GM12891 (cell line): ENCODE results near the gene DTD1.

Source experiments
- POLR2A ChIP-seq: IDR thresholded peaks from 2 replicates; pipeline ENCODE4 v1.6.1; 2011; ENCODE audit warnings: low read depth, low read length, control low read depth
- POLR2AphosphoS5 ChIP-seq: IDR thresholded peaks from 2 replicates; pipeline ENCODE4 v1.6.1; 2011; ENCODE audit warnings: low read depth, low read length, control low read depth
- POU2F2 ChIP-seq: IDR thresholded peaks from 2 replicates; pipeline ENCODE4 v1.6.1; 2011; ENCODE audit warnings: low read depth, mild to moderate bottlenecking, control low read depth, low read length, moderate library complexity
- SPI1 ChIP-seq: IDR thresholded peaks from 2 replicates; pipeline ENCODE4 v1.6.1; 2011; ENCODE audit warnings: low read depth, low read length, control low read depth
- TAF1 ChIP-seq: IDR thresholded peaks from 2 replicates; pipeline ENCODE4 v1.6.1; 2011; ENCODE audit warnings: low read depth, low read length, control low read depth

- no peak for TF ChIP-seq POLR2A
- no peak for TF ChIP-seq TAF1
- no peak for TF ChIP-seq POLR2AphosphoS5
- TF ChIP-seq SPI1: no peak
- no peak for TF ChIP-seq POU2F2
These were observed 96.9 kb downstream of the DTD1 start for GRCh38 chr20:18684775-18685174.
